Trophoblast cell (in vitro differentiated cells and primary cell): ENCODE measurements around the gene MAGEA11.
"Not testable (repeated sequence)": the region's sequence is repeated elsewhere in the genome, so short reads cannot be mapped to it uniquely, and the experiment has no call there.

ENCODE experiments used
- DNase-seq, 2 donors: peaks; one replicate each; pipeline ENCODE4 v3.0.0-alpha.2; 2016
- H2AFZ ChIP-seq: 2 replicates; pipeline ENCODE4 v1.6.1; 2013; ENCODE audit warnings: low read length, moderate library complexity, mild to moderate bottlenecking; ENCODE audit not compliant: insufficient read depth, poor library complexity
- H2AK5ac ChIP-seq: 2 replicates; pipeline ENCODE4 v1.6.1; 2013; ENCODE audit warnings: mild to moderate bottlenecking, low read length
- H2BK120ac ChIP-seq: 2 replicates; pipeline ENCODE4 v1.6.1; 2013; ENCODE audit warnings: low read length, mild to moderate bottlenecking, moderate library complexity; ENCODE audit not compliant: insufficient read depth, poor library complexity
- H2BK12ac ChIP-seq: 2 replicates; pipeline ENCODE4 v1.6.1; 2013; ENCODE audit warnings: mild to moderate bottlenecking, low read length, moderate library complexity
- H2BK5ac ChIP-seq: 2 replicates; pipeline ENCODE4 v1.6.1; 2013; ENCODE audit warnings: low read length, low read depth, moderate library complexity, mild to moderate bottlenecking; ENCODE audit not compliant: poor library complexity
- H3K14ac ChIP-seq: 2 replicates; pipeline ENCODE4 v1.6.1; 2013; ENCODE audit warnings: mild to moderate bottlenecking, low read length
- H3K18ac ChIP-seq: 2 replicates; pipeline ENCODE4 v1.6.1; 2013; ENCODE audit warnings: mild to moderate bottlenecking, low read length
- H3K23ac ChIP-seq: 2 replicates; pipeline ENCODE4 v1.6.1; 2013; ENCODE audit warnings: low read length
- H3K27ac ChIP-seq: 2 replicates; pipeline ENCODE4 v1.5.1; 2013; ENCODE audit warnings: low read depth, mild to moderate bottlenecking, inconsistent platforms, low read length, moderate library complexity
- H3K27me3 ChIP-seq: 2 replicates; pipeline ENCODE4 v1.6.1; 2013; ENCODE audit warnings: inconsistent platforms, mild to moderate bottlenecking, low read length, moderate library complexity; ENCODE audit not compliant: insufficient read depth
- H3K36me3 ChIP-seq, 2 experiments: 1 replicate in 1 of 2; 2 replicates in 1 of 2; pipeline ENCODE4 v1.6.1; 2013; ENCODE audit warnings: low read length in 2 of 2, mild to moderate bottlenecking in 2 of 2, moderate library complexity in 1 of 2; ENCODE audit not compliant: insufficient read depth in 2 of 2, control insufficient read depth in 1 of 2
- H3K4ac ChIP-seq: 2 replicates; pipeline ENCODE4 v1.6.1; 2013; ENCODE audit warnings: low read depth, mild to moderate bottlenecking, low read length, moderate library complexity
- H3K4me1 ChIP-seq, 2 experiments: 1 replicate in 1 of 2; 2 replicates in 1 of 2; pipeline ENCODE4 v1.6.1; 2013; ENCODE audit warnings: low read length in 2 of 2, mild to moderate bottlenecking in 2 of 2, moderate library complexity in 1 of 2; ENCODE audit not compliant: insufficient read depth in 2 of 2, control insufficient read depth in 1 of 2
- H3K4me2 ChIP-seq: 2 replicates; pipeline ENCODE4 v1.6.1; 2013; ENCODE audit warnings: inconsistent platforms, mild to moderate bottlenecking, low read length, moderate library complexity
- H3K4me3 ChIP-seq: 2 replicates; pipeline ENCODE4 v1.5.1; 2013; ENCODE audit warnings: mild to moderate bottlenecking, low read depth, low read length, inconsistent platforms
- H3K79me1 ChIP-seq: one replicate; pipeline ENCODE4 v1.6.1; 2013; ENCODE audit warnings: low read length
- H3K79me2 ChIP-seq: 2 replicates; pipeline ENCODE4 v1.6.1; 2013; ENCODE audit warnings: low read length, mild to moderate bottlenecking; ENCODE audit not compliant: control insufficient read depth, insufficient read depth, poor library complexity
- H3K9ac ChIP-seq: 2 replicates; pipeline ENCODE4 v1.6.1; 2013; ENCODE audit warnings: mild to moderate bottlenecking, low read length
- H3K9me3 ChIP-seq: 2 replicates; pipeline ENCODE4 v1.6.1; 2013; ENCODE audit warnings: low read depth, mild to moderate bottlenecking, control low read depth, inconsistent platforms, low read length; ENCODE audit not compliant: insufficient read depth
- H4K12ac ChIP-seq: 2 replicates; pipeline ENCODE4 v1.6.1; 2013; ENCODE audit warnings: low read depth, mild to moderate bottlenecking, low read length, moderate library complexity
- H4K8ac ChIP-seq: 2 replicates; pipeline ENCODE4 v1.6.1; 2013; ENCODE audit warnings: low read depth, mild to moderate bottlenecking, low read length, moderate library complexity
- H4K91ac ChIP-seq: one replicate; pipeline ENCODE4 v1.6.1; 2013; ENCODE audit warnings: low read depth, mild to moderate bottlenecking, low read length, moderate library complexity
- WGBS: extraction: QIAGEN DNeasy Blood & Tissue Kit; methylation state at CpG from one replicate; pipeline ENCODE4 v1.1.7; 2013; ENCODE audit warnings: missing lambda C conversion rate; ENCODE audit not compliant: insufficient read length, insufficient coverage; ENCODE audit errors: extremely low coverage; 5-methylcytosine and 5-hydroxymethylcytosine counted together

Gene MAGEA11

GRCh38 chrX:149687991-149688390 is 23.9 kb upstream of the MAGEA11 start:
- no peak overlapping the region for H2AK5ac ChIP-seq
- peaks cover 0 to 2% of the 10 kb centered on the region in 2 experiments for H3K4me1 ChIP-seq
- DNase-seq = peak; percentile 75 to 82
- H3K9me3 ChIP-seq = no peaks in the 10 kb centered on the region
- H3K4me3 ChIP-seq = no peak overlapping the region
- H3K9ac ChIP-seq = no peak overlapping the region
- no peak overlapping the region for H2BK12ac ChIP-seq
- no peak overlapping the region for H4K91ac ChIP-seq
- H3K4ac ChIP-seq = no peak overlapping the region
- H2AFZ ChIP-seq = no peak overlapping the region
- H3K14ac ChIP-seq = no peak overlapping the region
- no peak overlapping the region for H4K12ac ChIP-seq
- no peak overlapping the region for H4K8ac ChIP-seq
- H3K79me1 ChIP-seq = no peaks in the 10 kb centered on the region
- H3K4me2 ChIP-seq = no peak overlapping the region
- no peaks in the 10 kb centered on the region for H3K79me2 ChIP-seq
- no peak overlapping the region for H3K27ac ChIP-seq
- no peak overlapping the region for H3K23ac ChIP-seq
- no peak overlapping the region for H2BK120ac ChIP-seq
- no peaks in the 10 kb centered on the region for H3K36me3 ChIP-seq
- H3K18ac ChIP-seq = no peak overlapping the region
- no peak overlapping the region for H2BK5ac ChIP-seq
- no peaks in the 10 kb centered on the region for H3K27me3 ChIP-seq

- H3K4me2 ChIP-seq = no peak overlapping the region
- H4K91ac ChIP-seq = no peak overlapping the region
- H2AK5ac ChIP-seq = no peak overlapping the region
- H3K23ac ChIP-seq = no peak overlapping the region
- no peak overlapping the region for H2BK120ac ChIP-seq
- no peaks in the 10 kb centered on the region for H3K36me3 ChIP-seq
- H3K9ac ChIP-seq = no peak overlapping the region
- H3K79me1 ChIP-seq = no peaks in the 10 kb centered on the region
- H3K14ac ChIP-seq = no peak overlapping the region
- peaks cover 0 to 2% of the 10 kb centered on the region in 2 experiments for H3K4me1 ChIP-seq
- no peak overlapping the region for H3K4ac ChIP-seq
- no peak overlapping the region for H2BK5ac ChIP-seq
- H2AFZ ChIP-seq = no peak overlapping the region
- no peaks in the 10 kb centered on the region for H3K79me2 ChIP-seq
- H4K8ac ChIP-seq = no peak overlapping the region
- no peak for DNase-seq
- no peaks in the 10 kb centered on the region for H3K27me3 ChIP-seq
- H4K12ac ChIP-seq = no peak overlapping the region
- no peak overlapping the region for H3K4me3 ChIP-seq
- no peaks in the 10 kb centered on the region for H3K9me3 ChIP-seq
- no peak overlapping the region for H3K18ac ChIP-seq
- H2BK12ac ChIP-seq = no peak overlapping the region
- no peak overlapping the region for H3K27ac ChIP-seq
- WGBS = no CpG with 5 or more reads among the region's 1 CpG
Observed at GRCh38 chrX:149688552-149688951, 23.3 kb upstream of the MAGEA11 start.

GRCh38 chrX:149691794-149692193 is 20.1 kb upstream of the MAGEA11 start:
- no peak overlapping the region for H4K91ac ChIP-seq
- no peak overlapping the region for H3K9ac ChIP-seq
- H2AFZ ChIP-seq = no peak overlapping the region
- no peak overlapping the region for H3K27ac ChIP-seq
- no peak overlapping the region for H2BK5ac ChIP-seq
- no peak overlapping the region for H3K4ac ChIP-seq
- no peak for DNase-seq
- H3K4me3 ChIP-seq = no peak overlapping the region
- no CpG with 5 or more reads among the region's 1 CpG for WGBS
- no peaks in the 10 kb centered on the region for H3K9me3 ChIP-seq
- no peak overlapping the region for H3K4me2 ChIP-seq
- H3K79me2 ChIP-seq = no peaks in the 10 kb centered on the region
- H3K4me1 ChIP-seq = peaks cover 0 to 2% of the 10 kb centered on the region in 2 experiments
- H2BK120ac ChIP-seq = no peak overlapping the region
- no peak overlapping the region for H3K18ac ChIP-seq
- no peak overlapping the region for H3K14ac ChIP-seq
- no peak overlapping the region for H3K23ac ChIP-seq
- no peak overlapping the region for H2BK12ac ChIP-seq
- H3K36me3 ChIP-seq = no peaks in the 10 kb centered on the region
- no peaks in the 10 kb centered on the region for H3K27me3 ChIP-seq
- no peak overlapping the region for H4K8ac ChIP-seq
- H4K12ac ChIP-seq = no peak overlapping the region
- no peaks in the 10 kb centered on the region for H3K79me1 ChIP-seq
- no peak overlapping the region for H2AK5ac ChIP-seq

GRCh38 chrX:149692686-149693272 is 19.1 kb upstream of the MAGEA11 start:
- H3K4me3 ChIP-seq, H3K36me3 ChIP-seq, H3K4me1 ChIP-seq, H4K8ac ChIP-seq, H3K9me3 ChIP-seq, H2BK5ac ChIP-seq, H3K18ac ChIP-seq, H4K91ac ChIP-seq, H2BK12ac ChIP-seq, H3K4ac ChIP-seq, H3K9ac ChIP-seq, H3K79me2 ChIP-seq, H3K4me2 ChIP-seq, H2AK5ac ChIP-seq, H2BK120ac ChIP-seq, H3K23ac ChIP-seq, H2AFZ ChIP-seq, H3K14ac ChIP-seq, H4K12ac ChIP-seq, H3K79me1 ChIP-seq, H3K27ac ChIP-seq, DNase-seq, H3K27me3 ChIP-seq: not testable (repeated sequence)
- no CpG with 5 or more reads among the region's 6 CpGs for WGBS
